ENCODE data around the gene CIDEB.

The CIDEB gene

DNA sequence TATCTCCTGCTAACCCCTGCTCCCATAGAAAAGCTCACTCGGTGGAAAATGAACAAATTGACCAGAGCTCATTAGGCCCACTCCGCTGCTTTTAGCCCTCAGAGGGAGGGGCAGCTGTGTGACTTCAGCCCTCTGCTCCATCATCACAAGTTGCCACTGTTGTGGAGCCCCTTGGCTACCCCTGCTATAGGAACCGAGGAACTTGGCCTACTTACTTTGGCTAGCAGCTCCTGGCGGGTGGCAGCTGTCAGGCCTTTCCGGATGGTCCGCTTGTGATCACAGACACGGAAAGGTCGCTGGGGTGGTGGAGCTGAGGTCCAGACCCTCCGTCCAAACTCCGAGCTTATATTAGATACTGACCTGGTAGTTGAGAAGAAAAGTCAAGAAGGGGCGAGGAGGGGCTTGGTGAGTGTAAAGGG, 612 bp downstream of the CIDEB start:
- DNase-seq (ENCODE audit: low read depth, low spot score) = no peak
- POLR2A ChIA-PET = interaction anchor here (1.7 kb wide), 1 partner anchor 64 kb away, joined by 7 read pairs; the partner anchor contains the start of gene TINF2
- CTCF ChIA-PET = interaction anchor here (0.7 to 37.5 kb wide), 40 partner anchors 3 to 250 kb away, joined by 3 to 688 read pairs (median 6); partner anchors contain the start of genes ADCY4, CBLN3, CIDEB and DCAF11
- TF ChIP-seq, protein P1, sequence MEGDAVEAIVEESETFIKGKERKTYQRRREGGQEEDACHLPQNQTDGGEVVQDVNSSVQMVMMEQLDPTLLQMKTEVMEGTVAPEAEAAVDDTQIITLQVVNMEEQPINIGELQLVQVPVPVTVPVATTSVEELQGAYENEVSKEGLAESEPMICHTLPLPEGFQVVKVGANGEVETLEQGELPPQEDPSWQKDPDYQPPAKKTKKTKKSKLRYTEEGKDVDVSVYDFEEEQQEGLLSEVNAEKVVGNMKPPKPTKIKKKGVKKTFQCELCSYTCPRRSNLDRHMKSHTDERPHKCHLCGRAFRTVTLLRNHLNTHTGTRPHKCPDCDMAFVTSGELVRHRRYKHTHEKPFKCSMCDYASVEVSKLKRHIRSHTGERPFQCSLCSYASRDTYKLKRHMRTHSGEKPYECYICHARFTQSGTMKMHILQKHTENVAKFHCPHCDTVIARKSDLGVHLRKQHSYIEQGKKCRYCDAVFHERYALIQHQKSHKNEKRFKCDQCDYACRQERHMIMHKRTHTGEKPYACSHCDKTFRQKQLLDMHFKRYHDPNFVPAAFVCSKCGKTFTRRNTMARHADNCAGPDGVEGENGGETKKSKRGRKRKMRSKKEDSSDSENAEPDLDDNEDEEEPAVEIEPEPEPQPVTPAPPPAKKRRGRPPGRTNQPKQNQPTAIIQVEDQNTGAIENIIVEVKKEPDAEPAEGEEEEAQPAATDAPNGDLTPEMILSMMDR (IDR thresholded peaks at IDR 0.05; ENCODE audit: insufficient read depth, low read length, missing control alignments) = no peak
- no peak overlapping the region for H3K4me3 ChIP-seq (ENCODE audit: low read depth, low read length)

DNA sequence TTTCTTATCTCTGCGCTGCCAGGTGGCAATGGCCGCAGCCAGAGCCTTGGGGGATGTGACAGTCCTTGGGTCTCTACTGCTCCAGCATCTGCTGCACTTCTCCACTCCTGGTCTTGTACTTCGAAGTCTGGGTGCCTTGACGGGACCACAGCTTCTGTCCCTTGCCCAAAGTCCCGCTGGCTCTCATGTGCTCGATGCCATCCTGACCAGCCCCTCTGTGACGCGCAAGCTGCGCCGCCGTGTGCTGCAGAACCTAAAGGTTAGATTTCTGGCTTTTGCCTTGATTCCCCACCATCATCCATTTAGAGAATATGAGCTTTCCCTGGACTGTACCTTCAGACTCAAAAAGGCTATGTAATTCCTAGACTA, 3.8 kb downstream of the CIDEB start:
- DNase-seq (ENCODE audit: low read depth, low spot score) = no peak
- CTCF ChIA-PET = interaction anchor here (0.6 to 21.1 kb wide), 4 partner anchors 19 to 246 kb away, joined by 3 to 688 read pairs (median 192); partner anchors contain the start of genes ADCY4, CBLN3, CIDEB and KHNYN
- TF ChIP-seq, protein P1 (IDR thresholded peaks at IDR 0.05; ENCODE audit: insufficient read depth, low read length, missing control alignments) = no peak
- POLR2A ChIA-PET = no interaction called here
- no peak overlapping the region for H3K4me3 ChIP-seq (ENCODE audit: low read depth, low read length)

DNA sequence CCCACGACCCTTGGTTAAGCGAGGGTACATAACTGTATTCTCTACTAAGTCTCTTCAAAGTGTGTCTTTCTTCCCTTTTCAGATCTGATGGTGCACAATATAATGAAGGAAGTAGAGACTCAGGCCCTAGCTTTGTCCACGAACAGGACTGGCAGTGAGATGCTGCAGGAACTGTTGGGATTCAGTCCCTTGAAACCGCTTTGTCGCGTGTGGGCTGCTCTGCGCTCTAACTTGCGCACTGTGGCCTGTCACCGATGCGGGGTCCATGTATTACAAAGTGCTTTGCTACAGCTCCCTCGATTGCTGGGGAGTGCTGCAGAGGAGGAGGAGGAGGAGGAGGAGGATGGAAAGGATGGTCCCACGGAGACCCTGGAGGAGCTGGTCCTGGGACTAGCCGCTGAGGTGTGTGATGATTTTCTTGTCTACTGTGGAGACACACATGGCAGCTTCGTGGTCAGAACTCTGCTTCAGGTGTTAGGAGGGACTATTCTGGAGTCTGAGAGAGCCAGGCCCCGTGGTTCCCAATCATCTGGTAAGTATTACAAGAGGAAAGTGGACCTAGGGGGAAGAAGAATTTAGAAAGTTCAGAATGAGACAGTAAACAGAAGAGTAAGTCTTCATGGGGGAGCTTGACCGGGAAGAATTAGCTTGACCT, 7.3 kb downstream of the CIDEB start:
- POLR2A ChIA-PET = interaction anchor here (0.7 to 4.1 kb wide), 7 partner anchors 8 to 136 kb away, joined by 3 to 26 read pairs (median 3); partner anchors contain the start of genes CIDEB, RABGGTA and TINF2
- CTCF ChIA-PET = interaction anchor here (0.6 to 21.1 kb wide), 15 partner anchors 22 to 243 kb away, joined by 3 to 688 read pairs (median 33); partner anchors contain the start of genes ADCY4, CBLN3, CHMP4A and CIDEB
- no peak for DNase-seq (ENCODE audit: low read depth, low spot score)
- H3K4me3 ChIP-seq (ENCODE audit: low read depth, low read length) = peak overlapping the region; percentile 99
- TF ChIP-seq, protein P1 (IDR thresholded peaks at IDR 0.05; ENCODE audit: insufficient read depth, low read length, missing control alignments) = no peak

DNA sequence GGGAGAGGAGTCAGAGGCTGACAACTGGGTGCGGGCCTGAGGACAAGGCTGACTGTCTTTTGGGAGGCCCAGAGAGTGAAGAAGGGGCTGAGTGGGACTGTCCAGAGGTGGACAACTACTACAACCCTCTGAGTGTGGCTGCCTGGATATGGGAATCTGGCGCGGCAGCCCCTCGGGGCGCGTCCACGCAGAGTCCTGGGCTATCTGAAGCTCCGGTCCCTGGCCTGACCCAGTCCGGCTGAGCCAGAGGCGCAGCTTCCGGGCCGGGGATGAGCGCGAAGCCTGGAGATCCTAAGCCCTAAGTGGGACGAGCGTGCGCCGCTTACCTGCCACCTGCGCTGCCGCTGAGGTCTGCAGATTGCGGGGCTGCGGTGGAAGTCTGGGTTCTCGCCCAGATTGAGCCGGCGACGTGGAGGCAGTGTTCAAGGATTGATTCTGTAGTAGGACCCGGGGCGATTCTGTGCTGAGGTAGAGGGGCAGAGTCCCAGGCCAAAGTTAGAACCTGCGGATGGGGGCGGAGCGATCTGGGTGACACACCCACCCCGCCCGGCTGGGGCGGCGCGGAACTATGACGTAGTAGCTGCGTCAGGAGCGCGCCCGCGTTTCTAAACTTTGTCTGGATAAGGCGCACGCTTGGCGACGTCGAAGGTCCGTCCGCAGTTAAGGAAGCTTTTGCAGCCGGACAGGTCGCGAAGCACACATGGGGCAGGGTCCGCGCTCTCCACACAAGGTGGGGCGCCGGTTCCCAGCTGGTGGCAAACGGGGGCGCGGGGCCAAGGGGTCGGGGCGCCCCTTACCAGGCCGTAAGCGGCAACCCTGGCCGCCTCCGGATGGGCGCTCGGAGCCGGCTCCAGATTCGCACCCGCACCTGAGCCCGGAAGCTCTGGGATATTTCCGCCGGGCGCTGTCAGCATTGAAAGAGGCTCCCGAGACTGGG, 8.3 kb downstream of the CIDEB start, which contains the start of the genes DHRS1 and NOP9:
DHRS1 (minus strand) TSS at position 526 of the 937 bp plus-strand sequence. CDS start 674 bp downstream, outside the sequence.
NOP9 (plus strand) TSS at position 596 of the 937 bp plus-strand sequence; CDS start at position 701, 105 bp downstream.
- ChIA-PET POLR2A (interaction anchor here (0.7 to 4.1 kb wide), 8 partner anchors 9 to 158 kb away, joined by 3 to 26 read pairs (median 4); partner anchors contain the start of genes CIDEB, EMC9, IPO4 and RABGGTA), CTCF (interaction anchor here (1.0 to 21.1 kb wide), 17 partner anchors 10 to 242 kb away, joined by 3 to 688 read pairs (median 33); partner anchors contain the start of genes ADCY4, CBLN3, CHMP4A and CIDEB)
- DNase-seq (ENCODE audit: low read depth, low spot score) = peak; percentile 24
- TF ChIP-seq, protein P1 (IDR thresholded peaks at IDR 0.05; ENCODE audit: insufficient read depth, low read length, missing control alignments) = no peak
- peak within 1 kb of the TSS; percentile 99 for H3K4me3 ChIP-seq (ENCODE audit: low read depth, low read length)

DNA sequence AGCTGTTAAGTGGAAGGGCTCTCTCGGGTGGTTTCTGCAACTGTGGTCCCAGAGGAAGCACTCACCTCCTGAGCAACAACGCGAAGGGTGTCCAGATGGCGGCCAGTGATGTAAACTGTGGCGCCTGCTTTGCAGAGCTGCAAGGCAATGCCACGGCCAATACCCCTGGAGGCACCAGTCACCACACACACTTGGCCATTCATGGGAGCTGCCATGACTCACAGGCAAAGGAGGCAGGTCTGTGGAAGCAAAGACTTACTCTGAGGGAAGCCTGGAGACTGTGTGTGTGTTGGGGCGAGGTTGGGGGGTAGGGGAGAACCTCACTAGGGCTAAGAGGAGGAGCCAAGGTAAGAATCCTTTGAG, 8.9 kb downstream of the CIDEB start:
- CTCF ChIA-PET = interaction anchor here (1.4 to 21.1 kb wide), 14 partner anchors 9 to 242 kb away, joined by 5 to 688 read pairs (median 42); partner anchors contain the start of genes ADCY4, CBLN3, CHMP4A and CIDEB
- POLR2A ChIA-PET = interaction anchor here (0.8 to 4.1 kb wide), 5 partner anchors 28 to 158 kb away, joined by 3 to 26 read pairs (median 4); partner anchors contain the start of genes EMC9, IPO4, RABGGTA and TINF2
- peak; percentile 31 for DNase-seq (ENCODE audit: low read depth, low spot score)
- peak overlapping the region; percentile 99 for H3K4me3 ChIP-seq (ENCODE audit: low read depth, low read length)
- TF ChIP-seq, protein P1 (IDR thresholded peaks at IDR 0.05; ENCODE audit: insufficient read depth, low read length, missing control alignments) = no peak

All from AG04449 (cell line).